ENCODE measurements around the gene CDK16.
"Not testable (repeated sequence)": the region's sequence is repeated elsewhere in the genome, so short reads cannot be mapped to it uniquely, and the experiment has no call there.

Gene CDK16

DNA sequence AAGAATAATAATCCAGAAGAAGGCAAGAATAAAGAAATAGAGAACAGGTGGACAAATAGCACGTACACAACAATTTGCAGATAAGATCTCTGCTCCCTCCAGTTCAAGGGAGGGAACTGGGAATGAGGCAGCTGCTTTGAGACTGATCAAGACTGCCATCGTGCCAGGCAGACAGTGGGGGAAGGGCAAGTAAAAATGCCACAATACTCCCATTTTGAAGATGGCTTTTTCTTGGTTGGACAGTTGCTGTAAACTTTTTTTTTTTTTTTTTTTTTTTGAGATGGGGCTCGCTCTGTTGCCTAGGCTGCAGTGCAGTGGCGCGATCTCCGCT lies 31.5 kb downstream of the CDK16 start:
- no peak for DNase-seq (ENCODE audit: low spot score)

DNA sequence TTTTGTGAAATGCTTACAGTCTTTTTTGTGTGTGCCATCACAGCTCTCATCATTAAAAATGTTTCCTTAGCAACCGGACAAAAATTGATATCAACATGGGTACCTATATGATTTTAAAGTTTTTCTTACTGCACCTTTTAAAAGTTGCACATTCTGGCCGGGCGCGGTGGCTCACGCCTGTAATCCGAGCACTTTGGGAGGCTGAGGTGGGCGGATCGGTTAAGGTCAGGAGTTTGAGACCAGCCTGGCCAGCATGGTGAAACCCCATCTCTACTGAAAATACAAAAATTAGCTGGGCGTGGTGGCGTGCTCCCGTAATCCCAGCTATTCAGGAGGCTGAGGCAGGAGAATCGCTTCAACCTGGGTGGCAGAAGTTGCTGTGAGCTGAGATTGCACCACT lies 39.1 kb downstream of the CDK16 start:
- not testable (repeated sequence) for DNase-seq (ENCODE audit: low spot score)

DNA sequence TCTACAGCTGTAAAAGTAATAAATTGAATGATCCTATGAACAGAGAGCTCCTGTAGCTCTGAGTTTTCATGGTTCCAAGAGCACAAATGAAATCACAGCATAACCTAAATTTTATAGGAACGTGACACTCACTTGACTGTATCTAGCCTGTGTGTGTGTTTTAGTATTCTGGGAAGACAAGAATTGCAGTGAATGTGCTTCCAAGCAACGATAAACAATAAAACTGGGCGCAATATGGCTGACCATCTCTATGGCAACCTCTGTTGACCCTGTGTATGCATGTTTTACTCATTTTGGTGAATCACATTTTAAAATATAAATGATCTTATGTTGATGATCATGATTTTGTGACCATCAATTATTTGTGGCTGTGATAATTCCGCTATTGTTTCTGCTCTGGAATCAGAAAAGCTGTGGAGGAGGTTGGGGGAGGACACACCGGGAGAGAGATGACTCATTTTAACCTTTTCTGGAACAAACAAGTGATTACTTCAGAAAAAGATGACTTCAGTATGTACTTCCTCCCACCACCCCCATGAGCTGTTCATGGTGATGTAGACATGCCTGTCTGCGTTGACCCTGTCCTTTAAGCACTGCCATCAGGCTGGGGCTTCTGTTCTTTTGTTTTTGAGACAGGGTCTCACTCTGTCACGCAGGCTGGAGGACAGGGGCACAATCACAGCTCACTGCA lies 46.1 kb downstream of the CDK16 start:
- no peak for DNase-seq (ENCODE audit: low spot score)

DNA sequence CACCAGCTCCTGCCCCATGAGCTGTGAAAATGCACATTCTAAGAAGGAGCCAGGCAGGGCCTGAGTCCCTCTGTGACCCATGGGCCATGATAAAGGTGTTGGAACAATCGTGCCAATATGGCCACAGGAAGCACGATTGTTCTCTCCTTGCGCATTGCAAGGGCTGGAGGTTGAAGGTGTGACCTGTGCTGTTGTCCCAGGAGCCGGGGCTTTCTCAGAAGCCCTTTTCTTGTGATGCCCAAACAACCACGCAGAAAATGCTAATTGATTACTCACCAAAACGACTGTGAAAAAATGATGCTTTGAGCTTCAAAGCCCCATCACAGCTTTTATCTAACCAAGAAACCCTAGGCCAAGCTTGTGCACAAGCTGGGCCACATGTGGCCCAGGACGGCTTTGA lies 48.2 kb downstream of the CDK16 start:
- DNase-seq (ENCODE audit: low spot score), result no peak

DNA sequence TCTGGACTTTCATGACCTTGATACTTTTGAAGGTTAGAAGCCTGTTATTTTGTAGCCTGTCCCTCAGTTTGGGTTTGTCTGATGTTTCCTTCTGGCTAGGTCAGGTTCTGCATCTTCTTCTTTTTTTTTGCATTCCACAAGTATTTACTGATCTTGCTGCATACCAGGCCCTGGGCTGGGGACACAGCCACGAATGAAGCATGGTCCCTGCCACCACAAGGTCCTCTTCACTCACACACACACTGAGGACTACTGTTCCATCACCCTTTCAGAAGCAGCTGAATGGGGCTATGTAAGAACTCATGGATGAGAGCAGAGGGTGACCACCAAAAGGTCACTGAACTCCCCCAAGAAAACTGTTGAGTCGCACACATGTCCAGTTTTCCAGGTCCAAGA lies 53.5 kb downstream of the CDK16 start:
- DNase-seq (ENCODE audit: low spot score), result no peak

DNA sequence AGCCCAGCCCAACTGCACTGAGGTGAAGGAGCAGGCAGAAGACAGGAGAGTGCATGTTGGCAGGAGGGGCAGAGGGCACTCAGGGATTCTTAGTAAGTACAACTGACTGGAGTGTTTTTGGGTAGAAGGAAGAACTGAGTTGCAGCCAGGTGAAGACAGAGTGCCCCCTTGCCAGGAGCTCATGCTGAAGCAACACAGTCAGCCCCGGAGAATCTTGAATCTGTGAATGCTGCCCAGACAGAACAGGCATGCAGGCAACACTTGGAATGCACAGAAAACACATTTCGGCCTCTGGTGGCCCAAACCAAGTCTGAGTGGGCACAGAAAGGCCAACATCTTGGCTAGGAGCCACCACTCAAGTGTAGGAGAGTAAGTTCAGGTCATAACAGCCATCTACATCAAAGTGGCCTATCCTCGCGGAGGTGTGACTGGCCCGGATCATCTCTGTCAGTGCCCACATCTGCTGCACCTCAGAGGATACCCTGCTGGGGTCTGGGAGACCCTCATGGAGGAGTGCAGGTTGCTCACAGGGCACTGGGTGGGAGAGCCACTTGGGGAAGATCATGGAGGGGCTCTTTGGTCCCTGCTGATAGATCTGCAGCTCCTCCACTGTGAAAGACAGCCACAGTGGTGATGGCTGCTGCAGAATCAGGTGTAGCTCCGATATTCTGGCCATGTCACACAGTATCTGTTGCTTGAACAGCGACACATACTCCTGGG lies 54.7 kb downstream of the CDK16 start:
- no peak for DNase-seq (ENCODE audit: low spot score)

DNA sequence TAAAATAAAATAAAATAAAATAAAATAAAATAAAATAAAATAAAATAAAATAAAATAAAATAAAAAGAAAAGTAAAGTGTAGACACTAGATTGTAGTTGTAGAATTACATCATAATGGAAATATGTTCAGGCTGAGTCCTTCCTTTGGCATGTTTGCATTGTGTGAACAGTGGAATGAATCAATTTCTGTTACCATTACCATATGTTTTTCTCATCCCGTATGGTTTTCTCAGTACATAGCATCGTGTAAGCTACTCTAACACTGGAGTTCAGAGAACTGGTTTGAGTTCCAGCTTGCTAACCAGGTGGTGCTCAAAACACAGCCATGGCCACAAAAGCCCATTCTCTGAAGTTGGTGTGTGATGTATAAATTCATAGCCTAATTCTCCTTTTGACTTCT lies 60.2 kb downstream of the CDK16 start:
- DNase-seq (ENCODE audit: low spot score), result no peak
